Common myeloid progenitor, CD34-positive (primary cell): ENCODE measurements around the gene CAMKK2.

Source experiments
- CTCF ChIA-PET: fragments of 350-600 bp; sonication (Branson Sonifier 250); formaldehyde crosslinking; loops from one replicate; lab custom pipeline; 2021; ENCODE audit warnings: antibody characterized with exemption; lab: Charles Lee
- POLR2A ChIA-PET: fragments of 350-600 bp; sonication (Branson Sonifier 250); formaldehyde crosslinking; loops from one replicate; lab custom pipeline; 2021; ENCODE audit warnings: antibody characterized with exemption; lab: Charles Lee
- DNase-seq, 3 donors: peaks; one replicate each; pipeline versions ENCODE4 v3.0.0 to v3.0.0-alpha.2; 2013
- H3K27ac ChIP-seq, 2 experiments: 1 replicate in 1 of 2; 2 replicates in 1 of 2; pipeline ENCODE4 v1.7.0; 2013; ENCODE audit warnings: inconsistent platforms in 2 of 2, low read length in 2 of 2, mild to moderate bottlenecking in 2 of 2, low read depth in 1 of 2, moderate library complexity in 1 of 2; ENCODE audit not compliant: severe bottlenecking in 2 of 2, insufficient read depth in 1 of 2, poor library complexity in 1 of 2
- H3K27me3 ChIP-seq, 5 experiments: replicated peaks in 2 of 5; 1 replicate in 3 of 5; 2 replicates in 2 of 5; pipeline versions ENCODE4 v1.6.1 to v1.7.0; 2013; ENCODE audit warnings: low read length in 4 of 5, mild to moderate bottlenecking in 2 of 5, moderate library complexity in 2 of 5, inconsistent platforms in 1 of 5; ENCODE audit not compliant: insufficient read depth in 5 of 5, control insufficient read depth in 4 of 5
- H3K36me3 ChIP-seq, 4 experiments: 1 replicate in 2 of 4; 2 replicates in 2 of 4; pipeline versions ENCODE4 v1.6.1 to v1.7.0; 2013; ENCODE audit warnings: low read length in 3 of 4, control low read depth in 1 of 4, mild to moderate bottlenecking in 1 of 4; ENCODE audit not compliant: control insufficient read depth in 4 of 4, insufficient read depth in 4 of 4
- H3K4me1 ChIP-seq, 4 experiments: 1 replicate in 3 of 4; 2 replicates in 1 of 4; pipeline versions ENCODE4 v1.6.1 to v1.7.1; 2013; ENCODE audit warnings: low read length in 3 of 4, mild to moderate bottlenecking in 3 of 4, control low read depth in 1 of 4, inconsistent platforms in 1 of 4, moderate library complexity in 1 of 4; ENCODE audit not compliant: control insufficient read depth in 4 of 4, insufficient read depth in 4 of 4; ENCODE audit errors: control extremely low read depth in 1 of 4
- H3K4me3 ChIP-seq, 7 experiments: 1 replicate in 4 of 7; 2 replicates in 3 of 7; pipeline versions ENCODE4 v1.5.1 to v1.7.0; 2013; ENCODE audit warnings: mild to moderate bottlenecking in 7 of 7, low read length in 6 of 7, moderate library complexity in 6 of 7, inconsistent platforms in 2 of 7, low read depth in 2 of 7, control low read depth in 1 of 7; ENCODE audit not compliant: insufficient read depth in 4 of 7, control insufficient read depth in 1 of 7; ENCODE audit errors: extremely low read depth in 1 of 7
- H3K9me3 ChIP-seq, 5 experiments: 1 replicate in 4 of 5; 2 replicates in 1 of 5; pipeline versions ENCODE4 v1.6.1 to v1.7.1; 2013; ENCODE audit warnings: low read length in 4 of 5, mild to moderate bottlenecking in 2 of 5, inconsistent platforms in 1 of 5, low read depth in 1 of 5, moderate library complexity in 1 of 5; ENCODE audit not compliant: control insufficient read depth in 4 of 5, insufficient read depth in 2 of 5; ENCODE audit errors: control extremely low read depth in 1 of 5
- WGBS: methylation state at CpG from one replicate; pipeline ENCODE4 v1.1.5; 2013; ENCODE audit not compliant: insufficient coverage; 5-methylcytosine and 5-hydroxymethylcytosine counted together

Gene CAMKK2

DNA sequence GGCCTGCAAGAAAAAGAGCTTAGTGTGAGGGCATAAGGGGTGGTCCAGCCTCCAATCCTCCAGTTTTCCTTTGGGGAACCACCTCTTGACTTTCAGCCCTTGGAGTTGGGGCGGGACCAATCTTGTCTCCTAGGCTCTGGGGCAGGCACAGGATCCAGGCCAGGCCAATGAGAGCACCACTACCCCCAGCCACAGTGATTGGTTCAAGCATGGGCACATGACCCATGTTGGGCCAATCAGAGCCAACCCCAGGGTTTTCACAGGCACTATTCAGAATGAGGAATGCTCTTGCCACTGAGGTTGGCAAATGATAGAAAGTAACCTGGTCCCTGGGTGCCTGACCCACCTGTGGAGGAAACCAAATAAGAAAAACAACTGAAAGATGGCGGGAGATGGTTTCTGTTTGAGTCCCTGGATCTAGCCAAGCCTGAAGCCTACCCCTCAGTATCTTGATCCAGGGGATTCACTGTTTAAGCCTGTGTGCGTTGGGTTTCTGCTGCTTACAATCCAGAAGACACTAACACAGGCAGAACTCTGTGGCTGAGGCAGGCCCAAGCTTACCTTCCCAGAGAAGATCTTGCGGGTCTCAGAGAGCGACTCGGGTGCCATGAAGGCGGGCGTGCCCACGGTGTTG, 43.7 kb downstream of the CAMKK2 start:
- Histone ChIP-seq H3K27me3 (no peaks in the 10 kb centered on the region), H3K9me3 (no peaks in the 10 kb centered on the region), H3K36me3 (peaks cover 30 to 86% (median 65%) of the 10 kb centered on the region in 4 experiments), H3K4me1 (no peaks in the 10 kb centered on the region), H3K4me3 (no peak overlapping the region), H3K27ac (no peak overlapping the region)
- DNase-seq: no peak
- ChIA-PET CTCF (no interaction called here), POLR2A (no interaction called here)
- WGBS: 96% methylated on average over 8 of the region's 9 CpGs

DNA sequence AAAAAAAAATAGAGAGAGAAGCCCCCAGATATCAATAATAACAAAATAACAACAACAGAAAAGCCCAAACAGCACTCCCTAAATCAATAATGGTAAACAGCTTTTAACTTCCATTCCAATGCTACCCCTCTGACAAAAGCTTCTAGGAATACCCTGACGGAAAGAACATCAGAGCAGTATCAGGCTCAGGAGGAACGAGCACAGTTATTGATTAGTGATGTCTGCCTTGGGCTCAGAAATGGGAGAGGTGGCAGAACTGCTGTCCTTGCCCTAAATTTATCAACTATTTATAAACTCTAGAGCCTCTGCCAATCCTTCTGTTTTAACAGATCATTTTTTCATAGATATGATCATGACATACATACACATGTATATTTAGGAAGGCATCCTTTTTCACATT, 44.7 kb downstream of the CAMKK2 start:
- 100% methylated on average over 1 of the region's 2 CpGs for WGBS
- Histone ChIP-seq H3K36me3 (peaks cover 33 to 93% (median 71%) of the 10 kb centered on the region in 4 experiments), H3K4me1 (no peaks in the 10 kb centered on the region), H3K9me3 (no peaks in the 10 kb centered on the region), H3K27me3 (no peaks in the 10 kb centered on the region), H3K27ac (no peak overlapping the region), H3K4me3 (no peak overlapping the region)
- ChIA-PET POLR2A (no interaction called here), CTCF (interaction anchor here (1.2 kb wide), 1 partner anchor 17 kb away, joined by 3 read pairs; no protein-coding TSS in a partner anchor)
- DNase-seq: no peak

DNA sequence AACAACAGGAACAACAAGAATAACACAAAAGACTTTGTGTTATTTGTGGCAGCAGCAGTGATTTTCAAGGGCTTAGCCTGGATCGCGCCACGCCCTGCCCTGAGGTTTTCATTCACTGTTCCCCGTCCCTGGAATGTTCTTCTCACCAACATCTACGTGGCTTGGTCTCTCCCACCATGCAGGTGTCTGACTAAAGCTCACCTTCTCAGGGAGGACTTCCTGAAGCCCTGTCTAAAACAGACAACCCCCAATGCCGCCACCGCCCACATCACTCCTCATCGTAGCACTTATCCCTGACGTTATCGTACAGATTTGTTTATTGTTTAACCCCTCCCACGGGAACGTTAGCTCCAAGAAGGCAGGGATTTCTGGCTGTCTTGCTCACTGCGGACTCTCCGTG, 46.1 kb downstream of the CAMKK2 start:
- H3K9me3 ChIP-seq: no peaks in the 10 kb centered on the region
- ChIA-PET POLR2A (no interaction called here), CTCF (interaction anchor here (0.7 kb wide), 1 partner anchor 279 kb away, joined by 3 read pairs; no protein-coding TSS in a partner anchor)
- H3K27ac ChIP-seq: no peak overlapping the region
- H3K36me3 ChIP-seq: peaks cover 25 to 85% (median 68%) of the 10 kb centered on the region in 4 experiments
- H3K4me3 ChIP-seq: no peak overlapping the region
- no peaks in the 10 kb centered on the region for H3K4me1 ChIP-seq
- DNase-seq: no peak
- no peaks in the 10 kb centered on the region for H3K27me3 ChIP-seq
- WGBS: 100% methylated on average over 7 of the region's 14 CpGs

DNA sequence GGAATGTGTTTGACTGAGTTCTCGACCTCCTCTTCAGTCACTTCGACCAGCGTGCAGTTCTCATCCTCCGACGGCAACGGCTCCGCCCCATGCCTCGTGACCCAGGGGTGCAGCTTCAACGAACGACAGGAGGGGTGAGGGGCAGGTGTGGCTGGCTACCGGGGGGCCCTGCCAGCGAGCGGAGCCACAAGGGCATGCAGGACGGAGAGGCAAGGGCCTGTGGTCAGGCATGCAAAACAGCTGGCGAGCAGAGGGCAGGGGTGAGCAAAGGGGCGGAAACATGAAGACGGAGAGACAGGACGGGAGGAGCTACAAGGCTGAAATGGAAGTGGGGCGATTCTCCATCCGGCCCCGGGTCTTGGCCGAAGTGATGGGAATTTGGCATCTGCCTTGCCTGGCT, 47.9 kb downstream of the CAMKK2 start:
- CTCF ChIA-PET: no interaction called here
- WGBS: 96% methylated on average over 22 of the region's 22 CpGs
- POLR2A ChIA-PET: no interaction called here
- H3K4me3 ChIP-seq: no peak overlapping the region
- no peaks in the 10 kb centered on the region for H3K27me3 ChIP-seq
- peaks cover 27 to 87% (median 71%) of the 10 kb centered on the region in 4 experiments for H3K36me3 ChIP-seq
- no peak for DNase-seq
- H3K9me3 ChIP-seq: no peaks in the 10 kb centered on the region
- no peak overlapping the region for H3K27ac ChIP-seq
- no peaks in the 10 kb centered on the region for H3K4me1 ChIP-seq

DNA sequence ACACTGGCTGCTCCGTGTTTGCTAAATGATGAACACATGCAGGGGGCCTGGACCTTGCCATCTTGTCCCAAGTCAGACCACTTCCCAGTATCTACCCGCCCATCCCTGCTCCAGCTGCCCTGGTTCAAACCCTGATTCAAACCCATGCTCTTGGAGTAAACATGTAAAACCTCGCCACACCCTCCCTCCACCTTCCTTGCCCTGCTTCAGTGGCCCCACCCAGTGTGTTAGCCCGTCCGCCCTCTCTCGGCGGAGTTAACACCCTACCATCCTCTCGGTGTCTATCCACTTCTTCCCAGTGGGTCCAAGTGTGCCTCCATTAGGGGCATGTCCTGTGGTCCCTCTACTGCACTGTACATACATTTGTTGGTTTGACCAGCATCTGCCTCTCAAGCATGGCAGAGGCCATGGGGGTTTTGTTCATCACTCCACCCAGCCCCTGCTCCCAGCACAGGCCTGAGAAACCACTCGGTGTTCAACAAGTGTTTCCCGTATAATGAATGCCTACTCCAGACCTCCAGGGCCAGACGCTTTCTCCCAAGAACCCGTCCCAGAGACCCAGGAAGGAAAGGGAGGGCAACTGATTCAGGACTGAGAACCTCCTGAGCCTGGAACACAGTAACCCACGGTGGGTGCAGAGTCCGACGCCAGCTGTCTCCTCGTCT, 49.5 kb downstream of the CAMKK2 start:
- ChIA-PET POLR2A (no interaction called here), CTCF (interaction anchor here (0.6 kb wide), 1 partner anchor 275 kb away, joined by 3 read pairs; no protein-coding TSS in a partner anchor)
- H3K27me3 ChIP-seq: no peaks in the 10 kb centered on the region
- H3K36me3 ChIP-seq: peaks cover 20 to 78% (median 64%) of the 10 kb centered on the region in 4 experiments
- H3K9me3 ChIP-seq: no peaks in the 10 kb centered on the region
- WGBS: 97% methylated on average over 16 of the region's 16 CpGs
- DNase-seq: no peak
- H3K4me1 ChIP-seq: peaks cover 0 to 2% (median 0%) of the 10 kb centered on the region in 4 experiments
- no peak overlapping the region for H3K4me3 ChIP-seq
- no peak overlapping the region for H3K27ac ChIP-seq

DNA sequence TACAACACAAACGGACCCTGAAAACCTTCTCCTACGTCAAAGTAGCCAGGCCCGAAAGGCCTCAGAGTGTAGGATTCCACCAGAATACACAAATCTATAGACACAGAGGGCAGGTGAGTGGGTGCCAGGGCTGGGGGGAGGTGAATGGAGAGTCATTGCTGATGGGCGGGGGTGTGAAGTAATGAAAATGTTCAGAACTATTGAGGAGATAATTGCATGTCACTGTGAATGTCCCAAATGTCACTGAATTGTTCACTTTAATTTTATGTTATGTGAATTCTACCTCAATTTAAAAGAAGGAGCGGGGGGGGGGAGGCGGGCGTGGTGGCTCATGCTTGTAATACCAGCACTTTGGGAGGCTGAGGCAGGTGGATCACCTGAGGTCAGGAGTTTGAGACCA, 50.6 kb downstream of the CAMKK2 start:
- ChIA-PET CTCF (interaction anchor here (1.2 kb wide), 1 partner anchor 12 kb away, joined by 3 read pairs; no protein-coding TSS in a partner anchor), POLR2A (no interaction called here)
- Histone ChIP-seq H3K4me1 (peaks cover 0 to 10% (median 9%) of the 10 kb centered on the region in 4 experiments), H3K27ac (no peak overlapping the region), H3K4me3 (no peak overlapping the region), H3K9me3 (no peaks in the 10 kb centered on the region), H3K27me3 (no peaks in the 10 kb centered on the region), H3K36me3 (peaks cover 19 to 76% (median 58%) of the 10 kb centered on the region in 4 experiments)
- DNase-seq: no peak
- 100% methylated on average over 4 of the region's 7 CpGs for WGBS

DNA sequence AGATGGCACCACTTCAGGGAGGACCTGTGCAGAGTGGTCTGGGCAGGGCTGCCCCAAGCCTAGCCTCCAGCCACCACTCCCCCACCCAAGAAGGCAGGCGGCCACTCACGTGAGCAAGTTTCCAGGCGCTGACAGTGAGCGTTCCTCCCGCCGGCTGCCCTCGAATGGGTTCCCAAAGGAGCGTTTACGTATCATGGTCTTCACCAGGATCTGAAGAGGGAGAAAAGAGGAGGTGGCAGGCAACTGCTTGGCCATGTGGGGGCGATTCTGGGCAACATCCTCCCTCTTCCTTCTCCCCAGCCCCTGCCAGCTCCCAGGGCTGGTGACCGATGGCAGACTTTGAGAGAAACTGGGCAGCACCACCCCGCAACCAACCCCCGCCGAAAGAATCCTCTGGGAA, 51.5 kb downstream of the CAMKK2 start:
- no peak for DNase-seq
- ChIA-PET CTCF (interaction anchor here (1.0 to 1.2 kb wide), 2 partner anchors 11 to 13 kb away, joined by 3 read pairs; no protein-coding TSS in a partner anchor), POLR2A (no interaction called here)
- Histone ChIP-seq H3K36me3 (peaks cover 16 to 67% (median 50%) of the 10 kb centered on the region in 4 experiments), H3K4me3 (no peak overlapping the region), H3K27me3 (no peaks in the 10 kb centered on the region), H3K9me3 (no peaks in the 10 kb centered on the region), H3K27ac (no peak overlapping the region), H3K4me1 (peaks cover 3 to 20% (median 18%) of the 10 kb centered on the region in 4 experiments)
- WGBS: 100% methylated on average over 1 of the region's 14 CpGs
